Activated gamma-delta T cell treated with Interleukin-2 at 50 U/mL for 16 hours (primary cell): ENCODE data around the gene HSFX4.
"Not testable (repeated sequence)": the region's sequence is repeated elsewhere in the genome, so short reads cannot be mapped to it uniquely, and the experiment has no call there.

ENCODE experiments used
- DNase-seq: peaks from one replicate; pipeline ENCODE4 v3.0.0-alpha.2; 2020

Gene HSFX4

GRCh38 chrX:149938427-149938880 lies 9.1 kb downstream of the HSFX4 start, which contains the start of gene EOLA2:
EOLA2 (minus strand) TSS chrX:149938491; CDS start chrX:149933874, 4,617 bp downstream.
- peak; percentile 87 for DNase-seq

GRCh38 chrX:149938881-149939654 lies 9.7 kb downstream of the HSFX4 start:
- peak; percentile 88 for DNase-seq

- no peak for DNase-seq
Measured at GRCh38 chrX:149939655-149939904, 10.2 kb downstream of the HSFX4 start.

- DNase-seq, result peak; percentile 86
Measured at GRCh38 chrX:149939905-149940673, 10.7 kb downstream of the HSFX4 start.

DNA sequence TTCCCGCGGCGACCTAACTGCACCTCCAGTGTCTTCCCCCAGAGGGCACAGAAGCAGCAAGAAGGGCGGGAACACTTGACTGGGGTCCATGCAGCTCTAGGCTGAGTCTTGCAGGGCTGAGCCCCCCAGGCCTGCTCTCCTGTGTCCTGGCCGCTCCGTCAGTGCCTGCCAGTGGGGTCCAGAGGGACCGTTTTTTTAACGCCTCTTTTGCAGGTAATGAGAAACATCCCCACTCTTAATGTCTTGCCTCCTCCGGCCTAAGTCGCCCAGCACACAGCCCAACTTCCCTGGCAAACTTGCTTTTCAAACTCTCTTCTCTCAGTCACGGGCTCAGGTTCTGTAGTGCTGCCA lies 11.3 kb downstream of the HSFX4 start:
- DNase-seq, result not testable (repeated sequence)

DNA sequence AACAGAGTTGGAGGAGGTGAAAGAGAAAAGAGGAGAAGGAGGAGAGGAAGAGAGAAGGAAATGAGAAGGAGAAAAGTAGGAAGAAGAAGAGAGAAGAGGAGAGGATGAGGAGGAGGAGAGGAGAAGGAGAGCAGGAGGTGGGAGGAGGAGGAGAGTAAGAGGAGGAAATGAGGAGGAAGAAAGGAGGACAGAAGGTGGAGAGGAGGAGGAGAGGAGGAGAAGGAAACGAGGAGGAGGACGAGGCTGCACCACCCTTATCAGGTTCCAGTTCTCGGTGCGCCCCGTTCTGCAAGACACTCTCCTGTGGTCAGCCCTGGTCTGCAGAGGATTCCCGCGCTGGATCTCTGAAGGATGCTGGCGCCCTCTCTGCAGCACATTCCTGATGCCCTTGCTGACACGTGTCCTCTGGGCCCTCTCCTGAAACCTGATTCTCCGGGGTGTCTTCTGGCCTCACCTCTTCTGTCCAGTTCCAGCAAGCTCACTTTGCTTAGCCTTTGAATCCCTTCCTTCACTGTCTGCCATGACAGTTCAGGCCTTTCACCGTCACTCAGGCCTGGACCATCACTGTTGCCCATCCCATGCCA lies 15.8 kb downstream of the HSFX4 start:
- DNase-seq, result not testable (repeated sequence)

- DNase-seq, result not testable (repeated sequence)
Measured at GRCh38 chrX:149945820-149946219, 16.4 kb downstream of the HSFX4 start.

- DNase-seq, result not testable (repeated sequence)
Measured at GRCh38 chrX:149946932-149947331, 17.6 kb downstream of the HSFX4 start.

DNA sequence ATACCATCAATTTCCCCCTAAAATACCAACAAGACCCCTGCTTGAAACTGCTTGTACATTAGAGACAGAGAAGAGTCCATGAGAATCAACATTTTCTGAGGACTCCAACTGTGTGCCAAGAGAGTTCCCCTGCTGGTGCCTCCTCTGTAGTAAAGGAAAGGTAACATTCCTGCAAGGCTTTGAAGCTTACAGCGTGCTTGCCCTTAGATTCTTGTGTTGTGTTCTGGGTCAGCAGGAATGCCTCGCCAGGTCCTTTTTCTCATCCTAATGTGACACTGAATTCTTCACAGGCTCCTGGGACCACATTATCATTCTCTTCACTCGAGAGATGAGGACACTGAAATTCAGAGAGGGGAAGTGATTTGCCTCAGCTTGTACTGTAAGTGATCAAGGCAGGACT lies 18.6 kb downstream of the HSFX4 start:
- no peak for DNase-seq

- no peak for DNase-seq
Measured at GRCh38 chrX:149949743-149950436, 20.5 kb downstream of the HSFX4 start.

- DNase-seq, result no peak
Measured at GRCh38 chrX:149950681-149951080, 21.3 kb downstream of the HSFX4 start.

GRCh38 chrX:149961572-149961971 lies 32.2 kb downstream of the HSFX4 start:
- DNase-seq, result no peak

DNA sequence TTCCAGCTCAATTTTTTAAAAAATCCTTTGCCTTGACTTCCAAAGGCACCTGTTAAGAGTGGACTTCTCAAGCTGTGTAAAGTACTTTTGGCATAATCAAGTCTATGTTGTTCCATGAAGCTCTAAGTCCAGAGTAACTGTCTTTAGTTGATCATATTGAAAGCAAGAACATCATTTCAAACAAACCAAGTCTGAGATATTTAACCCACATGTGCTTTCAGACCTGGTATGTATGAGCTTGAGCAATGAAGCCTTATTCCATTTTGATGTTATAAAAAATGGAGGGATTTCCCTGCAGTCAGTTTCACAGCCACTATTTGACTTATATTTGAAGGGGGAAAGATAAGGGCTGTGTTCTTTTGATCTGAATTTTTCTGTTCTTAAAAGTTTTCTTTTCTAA lies 32.6 kb downstream of the HSFX4 start:
- DNase-seq, result no peak

DNA sequence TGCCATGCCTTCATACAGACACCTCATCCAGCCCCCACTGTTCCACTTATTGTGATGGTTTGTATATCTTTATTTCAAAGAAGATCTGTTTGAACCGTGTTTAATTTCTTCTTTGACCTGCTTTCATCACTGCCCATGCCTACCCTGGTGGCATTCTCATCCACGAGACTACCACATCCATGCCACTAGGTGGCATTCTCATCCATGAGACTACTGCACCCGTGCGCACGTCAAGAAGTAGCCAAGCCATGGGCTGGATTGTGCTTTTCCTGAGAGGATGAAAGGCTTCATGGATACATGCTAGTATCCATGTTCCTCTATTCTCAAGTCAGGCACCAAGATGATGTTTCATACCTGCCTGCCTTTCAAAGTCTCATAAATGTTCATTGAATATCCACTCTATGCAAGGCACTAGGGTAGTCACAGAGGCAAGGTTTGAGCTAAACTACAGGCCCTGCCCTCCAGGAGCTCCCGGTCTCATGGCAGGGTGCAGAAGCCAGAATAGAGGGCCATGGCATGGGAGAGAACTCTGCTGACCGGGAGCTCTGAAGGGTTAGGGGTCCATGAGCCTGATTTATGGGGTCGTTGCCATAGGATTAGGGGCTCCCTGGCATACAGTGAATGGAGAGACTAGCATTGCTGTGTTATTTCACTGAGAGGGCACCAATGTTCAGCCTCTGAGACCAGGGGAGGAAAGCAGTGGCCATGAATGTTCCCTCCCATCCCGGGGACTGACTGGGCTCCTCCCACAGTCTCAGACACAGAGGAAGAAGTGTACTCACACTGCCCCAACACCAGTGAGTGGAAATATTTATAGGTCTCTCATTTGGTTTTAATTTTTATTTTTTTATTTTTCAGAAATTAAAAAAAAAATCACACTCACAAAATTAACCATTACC lies 33.7 kb downstream of the HSFX4 start:
- no peak for DNase-seq

DNA sequence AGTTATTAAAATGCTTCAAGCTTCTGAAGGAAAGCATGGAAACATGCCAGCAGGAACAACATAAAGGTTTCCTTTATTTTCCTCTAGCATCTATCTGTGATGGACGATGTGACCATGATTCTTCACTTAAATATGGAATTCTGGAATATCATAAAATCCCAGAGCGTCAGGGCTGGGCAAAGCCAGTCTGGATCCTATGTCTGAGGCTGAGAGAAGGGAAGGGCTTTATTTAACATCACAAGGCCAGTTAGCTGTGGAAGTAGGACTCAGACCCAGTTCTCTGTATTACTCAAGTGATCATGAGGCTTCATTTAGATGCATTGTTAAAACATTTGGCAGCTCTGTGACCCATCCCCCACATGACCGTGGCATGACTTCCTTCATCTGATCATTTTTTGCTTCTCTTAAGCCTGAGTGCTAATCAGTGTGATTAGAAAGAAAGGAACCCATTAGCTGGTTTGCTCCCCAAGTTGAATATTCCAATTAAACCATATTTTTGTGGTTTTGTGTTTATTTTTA lies 49.8 kb downstream of the HSFX4 start:
- DNase-seq, result no peak
